AG09319 (cell line): ENCODE results near the gene NAGLU.

Experiments
- DNase-seq: peaks from one replicate; pipeline ENCODE4 v3.0.0-alpha.2; 2010; ENCODE audit warnings: low read depth; ENCODE audit errors: extremely low read depth
- TF ChIP-seq, protein P1 (sequence below): IDR thresholded peaks from 2 replicates; pipeline ENCODE4 v1.5.1; 2011; ENCODE audit warnings: low read depth, mild to moderate bottlenecking, inconsistent platforms, low read length, moderate library complexity

NAGLU gene

DNA sequence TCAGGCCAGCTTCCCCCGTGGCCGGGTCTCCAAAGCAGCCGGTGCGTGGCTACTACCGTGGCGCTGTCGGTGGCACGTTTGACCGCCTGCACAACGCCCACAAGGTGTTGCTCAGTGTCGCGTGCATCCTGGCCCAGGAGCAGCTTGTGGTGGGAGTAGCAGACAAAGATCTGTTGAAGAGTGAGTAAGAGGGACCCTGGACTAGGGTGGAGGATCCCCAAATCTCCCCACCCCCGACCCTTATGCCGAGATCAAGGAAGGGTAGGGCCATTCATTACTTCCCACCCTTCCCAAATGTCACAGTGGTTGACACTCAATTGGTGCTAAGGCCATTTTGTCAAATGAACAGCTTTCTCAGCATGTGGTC lies 27.1 kb downstream of the NAGLU start:
- TF ChIP-seq, protein P1, sequence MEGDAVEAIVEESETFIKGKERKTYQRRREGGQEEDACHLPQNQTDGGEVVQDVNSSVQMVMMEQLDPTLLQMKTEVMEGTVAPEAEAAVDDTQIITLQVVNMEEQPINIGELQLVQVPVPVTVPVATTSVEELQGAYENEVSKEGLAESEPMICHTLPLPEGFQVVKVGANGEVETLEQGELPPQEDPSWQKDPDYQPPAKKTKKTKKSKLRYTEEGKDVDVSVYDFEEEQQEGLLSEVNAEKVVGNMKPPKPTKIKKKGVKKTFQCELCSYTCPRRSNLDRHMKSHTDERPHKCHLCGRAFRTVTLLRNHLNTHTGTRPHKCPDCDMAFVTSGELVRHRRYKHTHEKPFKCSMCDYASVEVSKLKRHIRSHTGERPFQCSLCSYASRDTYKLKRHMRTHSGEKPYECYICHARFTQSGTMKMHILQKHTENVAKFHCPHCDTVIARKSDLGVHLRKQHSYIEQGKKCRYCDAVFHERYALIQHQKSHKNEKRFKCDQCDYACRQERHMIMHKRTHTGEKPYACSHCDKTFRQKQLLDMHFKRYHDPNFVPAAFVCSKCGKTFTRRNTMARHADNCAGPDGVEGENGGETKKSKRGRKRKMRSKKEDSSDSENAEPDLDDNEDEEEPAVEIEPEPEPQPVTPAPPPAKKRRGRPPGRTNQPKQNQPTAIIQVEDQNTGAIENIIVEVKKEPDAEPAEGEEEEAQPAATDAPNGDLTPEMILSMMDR: no peak
- DNase-seq: no peak

DNA sequence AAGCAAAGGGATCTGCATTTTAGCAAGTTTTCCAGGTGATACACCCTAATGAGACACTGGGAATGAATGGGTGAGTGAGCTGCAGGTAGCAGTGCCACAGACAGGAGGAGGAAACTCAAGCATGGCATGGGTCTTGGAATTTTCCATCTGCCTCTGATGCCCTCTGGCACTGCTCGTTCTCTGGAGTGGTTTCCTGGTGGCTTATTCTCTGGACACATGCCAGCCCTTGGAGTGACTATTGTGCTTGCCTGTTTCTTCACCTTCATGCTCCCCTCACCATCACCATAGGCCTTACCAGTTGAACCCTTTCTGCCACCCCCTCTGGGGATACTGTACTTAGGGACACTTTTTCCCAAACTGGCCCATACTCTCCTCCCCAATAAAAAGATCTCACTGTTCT lies 27.5 kb downstream of the NAGLU start:
- DNase-seq: no peak
- TF ChIP-seq, protein P1: no peak

DNA sequence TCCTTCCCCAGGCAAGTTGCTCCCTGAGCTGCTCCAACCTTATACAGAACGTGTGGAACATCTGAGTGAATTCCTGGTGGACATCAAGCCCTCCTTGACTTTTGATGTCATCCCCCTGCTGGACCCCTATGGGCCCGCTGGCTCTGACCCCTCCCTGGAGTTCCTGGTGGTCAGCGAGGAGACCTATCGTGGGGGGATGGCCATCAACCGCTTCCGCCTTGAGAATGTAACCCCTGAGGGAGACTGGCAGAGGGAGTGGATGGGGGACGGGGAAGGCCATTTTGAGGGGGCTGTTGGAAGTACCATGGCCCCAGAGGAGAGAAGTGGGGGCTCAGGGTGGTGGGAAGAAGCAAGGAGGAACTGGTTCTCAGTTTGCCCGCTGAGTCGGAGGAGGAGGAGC lies 27.9 kb downstream of the NAGLU start:
- no peak for DNase-seq
- TF ChIP-seq, protein P1: no peak

DNA sequence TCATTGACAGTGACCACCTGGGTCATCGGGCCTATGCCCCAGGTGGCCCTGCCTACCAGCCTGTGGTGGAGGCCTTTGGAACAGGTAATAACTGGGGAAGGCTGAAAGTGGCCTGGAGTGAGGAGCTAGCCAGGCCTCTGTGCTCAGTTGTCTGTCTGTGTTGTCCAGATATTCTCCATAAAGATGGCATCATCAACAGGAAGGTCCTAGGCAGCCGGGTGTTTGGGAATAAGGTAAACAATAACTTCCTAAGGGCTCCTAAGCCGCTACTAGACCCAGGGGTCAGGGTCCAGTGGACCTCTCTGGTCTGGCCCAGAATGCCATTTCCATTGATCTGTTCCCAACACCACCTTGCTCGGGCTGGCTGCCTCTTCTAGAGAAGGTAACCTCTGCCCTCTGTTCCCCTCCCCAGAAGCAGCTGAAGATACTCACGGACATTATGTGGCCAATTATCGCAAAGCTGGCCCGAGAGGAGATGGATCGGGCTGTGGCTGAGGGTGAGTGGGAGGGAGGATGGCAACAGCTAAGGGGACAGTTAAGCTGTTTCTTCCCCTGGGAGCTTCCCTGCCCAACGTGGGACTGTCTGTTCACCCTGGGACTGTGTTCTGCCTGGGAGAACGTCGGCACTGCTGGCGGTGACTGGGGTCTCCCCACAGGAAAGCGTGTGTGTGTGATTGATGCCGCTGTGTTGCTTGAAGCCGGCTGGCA lies 28.9 kb downstream of the NAGLU start:
- no peak for DNase-seq
- TF ChIP-seq, protein P1: no peak

DNA sequence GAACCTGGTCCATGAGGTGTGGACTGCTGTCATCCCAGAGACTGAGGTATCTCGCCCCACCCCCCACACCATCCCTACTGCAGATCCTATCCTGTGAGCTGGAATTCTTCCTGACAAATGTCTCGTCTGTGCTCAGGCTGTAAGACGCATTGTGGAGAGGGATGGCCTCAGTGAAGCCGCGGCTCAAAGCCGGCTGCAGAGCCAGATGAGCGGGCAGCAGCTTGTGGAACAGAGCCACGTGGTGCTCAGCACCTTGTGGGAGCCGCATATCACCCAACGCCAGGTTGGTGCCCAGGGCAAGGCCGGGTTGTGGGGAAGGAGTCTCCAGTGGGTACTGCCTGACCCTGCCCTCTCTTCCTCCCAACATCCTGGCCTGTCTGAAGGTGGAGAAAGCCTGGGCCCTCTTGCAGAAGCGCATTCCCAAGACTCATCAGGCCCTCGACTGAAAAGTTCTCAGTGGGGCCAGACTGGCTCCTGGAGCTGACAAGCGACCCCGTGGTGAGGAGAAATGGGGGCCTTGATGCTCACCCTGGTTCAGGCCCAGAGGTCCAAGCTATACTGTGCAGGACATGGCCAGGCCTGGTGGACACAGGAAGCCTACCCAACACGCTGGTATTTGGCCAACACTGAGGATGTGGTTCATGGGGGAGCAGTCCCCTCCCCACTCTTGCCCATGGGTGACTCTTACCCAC lies 29.6 kb downstream of the NAGLU start:
- TF ChIP-seq, protein P1: no peak
- no peak for DNase-seq

DNA sequence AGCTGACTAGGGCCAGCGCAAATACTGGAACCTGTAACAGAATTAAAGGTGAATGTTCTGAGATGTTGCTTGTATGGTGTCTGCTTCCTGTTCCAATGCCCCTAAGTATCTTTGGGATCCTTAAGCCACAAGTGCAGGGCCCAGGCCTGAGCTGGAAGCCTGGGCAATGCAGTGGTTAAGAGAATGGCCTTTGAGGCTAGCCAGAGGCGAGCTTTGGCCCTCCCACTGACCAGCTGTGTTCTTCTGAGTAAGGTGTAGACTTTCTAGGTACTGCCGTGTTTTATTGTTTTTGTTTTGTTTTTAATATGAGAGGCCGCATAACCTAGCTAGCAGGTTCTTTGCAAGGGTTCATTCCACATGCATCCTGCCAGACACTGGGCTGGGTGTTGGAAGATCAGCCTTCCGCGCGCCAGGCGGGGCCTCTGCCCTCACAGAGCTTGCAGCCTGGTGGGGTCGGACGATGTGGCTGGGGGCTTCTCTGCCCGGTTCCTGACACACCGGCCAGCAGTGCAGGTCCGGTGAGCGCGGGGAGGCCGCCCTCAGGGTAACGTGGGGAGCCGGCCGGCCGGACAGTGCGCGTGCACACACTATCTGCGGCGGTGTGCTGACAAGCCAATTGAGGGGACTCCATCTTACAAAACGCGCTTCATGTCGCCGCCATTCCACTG lies 30.3 kb downstream of the NAGLU start:
- no peak for DNase-seq
- TF ChIP-seq, protein P1: no peak
